DOHH2 (cell line): ENCODE data around the gene ZBTB1.

Experiments used
- EZH2phosphoT487 ChIP-seq: fragments of 200-600 bp; sonication (generic); IDR thresholded peaks from 2 replicates; pipeline ENCODE4 v1.6.1; 2017; ENCODE audit warnings: borderline replicate concordance, mild to moderate bottlenecking, antibody characterized with exemption, low read length, moderate library complexity, mixed read lengths
- TF ChIP-seq, protein P1 (sequence below): fragments of 200-600 bp; sonication (generic); IDR thresholded peaks from one replicate; pipeline ENCODE4 v1.5.1; 2014; ENCODE audit warnings: antibody characterized with exemption, mild to moderate bottlenecking, low read depth, low read length; ENCODE audit not compliant: poor library complexity, severe bottlenecking

DNA sequence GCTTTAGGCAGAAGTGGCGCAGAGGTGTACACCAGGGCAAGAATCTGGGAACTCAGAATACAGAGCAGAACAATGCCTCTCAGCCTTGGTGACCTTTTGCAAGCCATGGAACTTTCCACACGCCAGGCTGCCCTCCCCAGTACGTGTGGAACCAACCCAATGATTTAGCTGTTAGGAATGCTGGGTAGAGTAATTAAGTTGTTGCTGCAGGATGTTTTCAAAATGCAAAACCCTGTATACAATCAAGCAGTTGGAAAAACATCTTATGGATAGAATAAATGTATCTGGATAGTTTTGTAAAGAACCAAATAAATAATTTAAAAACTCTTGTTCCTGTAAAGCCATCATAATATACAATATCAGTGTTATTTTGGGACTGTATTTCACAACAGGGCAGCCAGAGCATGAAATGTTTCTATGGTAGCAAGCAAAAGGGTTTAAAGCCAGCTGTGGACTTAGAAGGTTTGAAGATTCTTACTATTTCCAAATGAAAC lies 64.6 kb downstream of the ZBTB1 start:
- TF ChIP-seq, protein P1, sequence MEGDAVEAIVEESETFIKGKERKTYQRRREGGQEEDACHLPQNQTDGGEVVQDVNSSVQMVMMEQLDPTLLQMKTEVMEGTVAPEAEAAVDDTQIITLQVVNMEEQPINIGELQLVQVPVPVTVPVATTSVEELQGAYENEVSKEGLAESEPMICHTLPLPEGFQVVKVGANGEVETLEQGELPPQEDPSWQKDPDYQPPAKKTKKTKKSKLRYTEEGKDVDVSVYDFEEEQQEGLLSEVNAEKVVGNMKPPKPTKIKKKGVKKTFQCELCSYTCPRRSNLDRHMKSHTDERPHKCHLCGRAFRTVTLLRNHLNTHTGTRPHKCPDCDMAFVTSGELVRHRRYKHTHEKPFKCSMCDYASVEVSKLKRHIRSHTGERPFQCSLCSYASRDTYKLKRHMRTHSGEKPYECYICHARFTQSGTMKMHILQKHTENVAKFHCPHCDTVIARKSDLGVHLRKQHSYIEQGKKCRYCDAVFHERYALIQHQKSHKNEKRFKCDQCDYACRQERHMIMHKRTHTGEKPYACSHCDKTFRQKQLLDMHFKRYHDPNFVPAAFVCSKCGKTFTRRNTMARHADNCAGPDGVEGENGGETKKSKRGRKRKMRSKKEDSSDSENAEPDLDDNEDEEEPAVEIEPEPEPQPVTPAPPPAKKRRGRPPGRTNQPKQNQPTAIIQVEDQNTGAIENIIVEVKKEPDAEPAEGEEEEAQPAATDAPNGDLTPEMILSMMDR: no peak
- no peak for TF ChIP-seq EZH2phosphoT487
